Measurements from ENCODE around the gene ERC2.

ERC2 gene

GRCh38 chr3:56321383-56321782, 146.9 kb downstream of the ERC2 start:
- DNase-seq (ENCODE audit: low spot score), result no peak
- no peak for TF ChIP-seq CTCF (IDR thresholded peaks at IDR 0.05; ENCODE audit: extremely low read depth, missing control alignments)

DNA sequence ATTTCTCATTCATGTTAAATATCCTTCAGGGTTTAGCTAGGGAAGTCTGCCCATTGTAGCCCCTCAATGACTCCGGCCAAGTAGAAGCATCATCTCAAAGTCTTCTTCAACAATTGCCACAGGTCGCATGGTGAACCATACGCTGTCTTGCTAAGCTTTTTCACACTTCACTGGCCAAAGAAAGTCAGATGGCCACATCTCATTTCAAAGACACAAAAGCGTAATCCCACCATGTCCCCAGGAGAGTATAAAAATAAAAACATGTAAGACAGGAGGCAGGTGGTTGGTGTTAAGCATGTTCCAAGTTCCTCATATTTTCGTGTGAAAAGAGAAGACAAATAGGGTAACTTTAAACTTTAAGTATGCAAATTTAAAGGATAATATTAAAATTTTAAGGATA, 147.4 kb downstream of the ERC2 start:
- no peak for DNase-seq (ENCODE audit: low spot score)
- TF ChIP-seq CTCF (IDR thresholded peaks at IDR 0.05; ENCODE audit: extremely low read depth, missing control alignments), result no peak

DNA sequence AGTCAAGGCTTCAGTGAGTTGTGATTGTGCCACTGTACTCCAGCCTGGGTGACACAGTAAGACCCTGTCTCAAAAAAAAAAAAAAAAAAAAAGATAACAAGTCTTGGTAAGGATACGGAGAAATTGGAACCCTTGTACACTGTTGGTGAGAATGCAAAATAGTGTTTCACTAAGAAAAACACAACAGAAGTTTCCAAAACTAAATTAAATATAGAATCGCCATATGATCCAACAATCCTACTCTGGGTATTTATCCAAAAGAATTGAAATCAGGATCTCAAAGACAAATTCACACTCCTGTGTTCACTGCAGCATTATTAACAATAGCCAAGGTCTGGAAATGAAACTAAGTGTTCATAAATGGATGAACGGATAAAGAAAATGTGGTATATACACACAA, 149.4 kb downstream of the ERC2 start:
- no peak for DNase-seq (ENCODE audit: low spot score)

DNA sequence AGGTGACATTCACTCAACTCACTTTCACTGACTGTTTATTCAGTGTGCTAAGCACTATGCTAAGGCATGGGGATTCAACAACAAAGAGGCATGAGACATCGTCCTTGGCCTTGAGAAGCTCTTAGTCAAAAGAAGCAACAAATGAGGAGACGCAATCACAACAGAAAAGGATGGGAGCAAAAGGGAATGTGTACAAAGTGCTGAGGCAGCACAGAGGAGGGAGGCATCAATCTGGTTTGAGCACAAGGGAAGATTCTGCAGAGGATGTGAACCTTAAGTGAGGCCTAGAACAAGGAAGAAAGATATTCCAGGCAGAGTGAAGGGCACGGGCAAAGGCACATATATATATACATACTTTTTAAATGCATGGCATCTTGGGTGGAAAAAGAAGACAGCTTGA, 151.3 kb downstream of the ERC2 start:
- no peak for DNase-seq (ENCODE audit: low spot score)
- TF ChIP-seq CTCF (IDR thresholded peaks at IDR 0.05; ENCODE audit: extremely low read depth, missing control alignments), result no peak

More for the DNA sequence above, 149.4 kb downstream of the ERC2 start:
- no peak for TF ChIP-seq CTCF (IDR thresholded peaks at IDR 0.05; ENCODE audit: extremely low read depth, missing control alignments)

GRCh38 chr3:56314842-56315241, 153.4 kb downstream of the ERC2 start:
- TF ChIP-seq CTCF (IDR thresholded peaks at IDR 0.05; ENCODE audit: extremely low read depth, missing control alignments), result no peak
- DNase-seq (ENCODE audit: low spot score), result no peak

DNA sequence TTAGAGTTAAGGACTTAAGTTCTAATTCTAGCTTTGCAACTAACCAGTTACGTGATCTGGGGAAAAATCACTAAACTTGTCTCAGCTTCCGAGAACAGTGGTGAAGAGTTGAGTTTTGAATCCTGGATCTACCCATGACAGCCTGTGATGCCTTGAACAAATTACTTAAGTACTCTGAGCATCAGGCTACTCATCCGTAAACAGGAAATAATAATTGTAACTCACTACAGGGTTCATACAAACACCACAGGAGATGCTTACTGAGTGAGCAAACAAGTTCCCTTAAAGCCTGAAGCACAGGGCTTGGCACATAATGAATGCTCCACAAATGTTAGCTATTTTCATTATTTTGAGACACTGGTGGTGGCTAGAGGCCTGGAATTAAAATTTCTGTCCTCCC, 158.8 kb downstream of the ERC2 start:
- no peak for DNase-seq (ENCODE audit: low spot score)
- TF ChIP-seq CTCF (IDR thresholded peaks at IDR 0.05; ENCODE audit: extremely low read depth, missing control alignments), result no peak

DNA sequence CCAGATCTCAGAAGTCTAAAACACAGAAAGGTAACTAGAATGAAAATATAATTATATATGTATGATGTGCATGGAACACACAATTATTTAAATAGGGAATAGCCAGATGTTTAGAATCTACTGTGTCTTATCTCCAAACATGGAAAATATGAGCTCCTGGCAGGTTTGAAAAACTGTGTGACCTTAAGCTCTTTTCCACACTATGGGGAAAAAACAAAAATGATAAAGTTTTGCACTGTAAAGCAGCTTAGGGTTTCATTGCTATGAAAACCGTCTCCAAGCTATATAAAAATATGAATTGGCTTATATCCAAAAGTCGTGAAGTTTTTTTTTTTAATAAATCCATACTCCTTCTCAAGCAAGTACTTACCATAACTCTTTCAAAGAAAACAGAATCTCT, 159.8 kb downstream of the ERC2 start:
- DNase-seq (ENCODE audit: low spot score), result no peak
- no peak for TF ChIP-seq CTCF (IDR thresholded peaks at IDR 0.05; ENCODE audit: extremely low read depth, missing control alignments)
